Cortex of kidney (tissue), 1 donor: ENCODE measurements around the gene SLC9A9.
"Not testable (repeated sequence)": the region's sequence is repeated elsewhere in the genome, so short reads cannot be mapped to it uniquely, and the experiment has no call there.

ENCODE experiments used
- DNase-seq: peaks from one replicate; lab custom pipeline; 2025; lab: John Stamatoyannopoulos, UW

The SLC9A9 gene

GRCh38 chr3:143559296-143559695 lies 289.0 kb downstream of the SLC9A9 start:
- DNase-seq = no peak

GRCh38 chr3:143552851-143553250 lies 295.4 kb downstream of the SLC9A9 start:
- no peak for DNase-seq

- no peak for DNase-seq
These were observed 296.5 kb downstream of the SLC9A9 start for GRCh38 chr3:143551761-143552160.

- DNase-seq = no peak
These were observed 299.3 kb downstream of the SLC9A9 start for GRCh38 chr3:143548861-143549497.

GRCh38 chr3:143548393-143548792 lies 299.9 kb downstream of the SLC9A9 start:
- no peak for DNase-seq

GRCh38 chr3:143538577-143538981 lies 309.7 kb downstream of the SLC9A9 start:
- no peak for DNase-seq

GRCh38 chr3:143538061-143538460 lies 310.2 kb downstream of the SLC9A9 start:
- no peak for DNase-seq

GRCh38 chr3:143536817-143537535 lies 311.3 kb downstream of the SLC9A9 start:
- DNase-seq = no peak

- no peak for DNase-seq
These were observed 312.1 kb downstream of the SLC9A9 start for GRCh38 chr3:143535994-143536784.

GRCh38 chr3:143533391-143533790 lies 314.9 kb downstream of the SLC9A9 start:
- no peak for DNase-seq

- DNase-seq = no peak
These were observed 316.2 kb downstream of the SLC9A9 start for GRCh38 chr3:143532091-143532490.

- no peak for DNase-seq
These were observed 317.2 kb downstream of the SLC9A9 start for GRCh38 chr3:143531101-143531500.

- no peak for DNase-seq
These were observed 318.5 kb downstream of the SLC9A9 start for GRCh38 chr3:143529798-143530197.

- DNase-seq = no peak
These were observed 319.2 kb downstream of the SLC9A9 start for GRCh38 chr3:143529018-143529478.

GRCh38 chr3:143526011-143526545 lies 322.2 kb downstream of the SLC9A9 start:
- DNase-seq = no peak

GRCh38 chr3:143525408-143525807 lies 322.9 kb downstream of the SLC9A9 start:
- DNase-seq = no peak

GRCh38 chr3:143521803-143522202 lies 326.5 kb downstream of the SLC9A9 start:
- DNase-seq = no peak

GRCh38 chr3:143517131-143517530 lies 331.1 kb downstream of the SLC9A9 start:
- DNase-seq = not testable (repeated sequence)

GRCh38 chr3:143514874-143515273 lies 333.4 kb downstream of the SLC9A9 start:
- DNase-seq = no peak

- DNase-seq = no peak
These were observed 334.2 kb downstream of the SLC9A9 start for GRCh38 chr3:143514109-143514508.

- DNase-seq = no peak
These were observed 336.9 kb downstream of the SLC9A9 start for GRCh38 chr3:143511174-143511879.

- DNase-seq = no peak
These were observed 337.7 kb downstream of the SLC9A9 start for GRCh38 chr3:143510601-143511000.
